Thymus (tissue), 11 donors: ENCODE measurements around the gene CNDP1. TPM values are rescaled to one million over a fixed set of nuclear protein-coding genes. Genes with fewer than 3 reads are reported as not detected.

Experiments used
- DNase-seq, 9 donors: peaks; one replicate each; pipeline ENCODE4 v3.0.0-alpha.2; 2013; ENCODE audit warnings: low spot score in 9 of 9, low read depth in 6 of 9, missing footprints in 1 of 9
- H3K27ac ChIP-seq, 2 donors: one replicate each; pipeline ENCODE4 v1.5.1; 2013; ENCODE audit warnings: control low read depth in 1 of 2, low read depth in 1 of 2, low read length in 1 of 2, mild to moderate bottlenecking in 1 of 2, moderate library complexity in 1 of 2
- H3K27me3 ChIP-seq, 2 donors: one replicate each; pipeline ENCODE4 v1.5.1; 2013; ENCODE audit warnings: low read length in 1 of 2; ENCODE audit not compliant: control insufficient read depth in 2 of 2, insufficient read depth in 1 of 2
- H3K36me3 ChIP-seq, 2 donors: one replicate each; pipeline ENCODE4 v1.5.1; 2013; ENCODE audit warnings: low read length in 1 of 2, mild to moderate bottlenecking in 1 of 2, moderate library complexity in 1 of 2; ENCODE audit not compliant: control insufficient read depth in 2 of 2, insufficient read depth in 2 of 2
- H3K4me1 ChIP-seq, 2 donors: one replicate each; pipeline ENCODE4 v1.5.1; 2013; ENCODE audit warnings: low read length in 2 of 2; ENCODE audit not compliant: control insufficient read depth in 2 of 2, insufficient read depth in 2 of 2
- H3K4me3 ChIP-seq, 2 donors: one replicate each; pipeline ENCODE4 v1.5.1; 2013; ENCODE audit warnings: low read length in 2 of 2, control low read depth in 1 of 2, mild to moderate bottlenecking in 1 of 2
- H3K9me3 ChIP-seq, 2 donors: one replicate each; pipeline ENCODE4 v1.5.1; 2013; ENCODE audit warnings: low read length in 1 of 2, mild to moderate bottlenecking in 1 of 2; ENCODE audit not compliant: control insufficient read depth in 2 of 2, insufficient read depth in 1 of 2
- WGBS: extraction: QIAGEN DNeasy Blood & Tissue Kit; methylation state at CpG from one replicate; pipeline ENCODE4 v1.1.7; 2013; 5-methylcytosine and 5-hydroxymethylcytosine counted together
- polyA plus RNA-seq: library from polyadenylated mRNA; stranded (reverse); fragments of 200-250 nt; gene quantifications from one replicate; pipeline ENCODE4 v1.2.3, GENCODE V29; 2013
- total RNA-seq: library from RNA; stranded (reverse); fragments of 120-200 nt; gene quantifications from one replicate; pipeline ENCODE4 v1.2.4, GENCODE V29; 2013
- donor health status: healthy.

The CNDP1 gene
- total and polyA plus RNA-seq, 2 donors: 0.09 to 0.64 TPM

DNA sequence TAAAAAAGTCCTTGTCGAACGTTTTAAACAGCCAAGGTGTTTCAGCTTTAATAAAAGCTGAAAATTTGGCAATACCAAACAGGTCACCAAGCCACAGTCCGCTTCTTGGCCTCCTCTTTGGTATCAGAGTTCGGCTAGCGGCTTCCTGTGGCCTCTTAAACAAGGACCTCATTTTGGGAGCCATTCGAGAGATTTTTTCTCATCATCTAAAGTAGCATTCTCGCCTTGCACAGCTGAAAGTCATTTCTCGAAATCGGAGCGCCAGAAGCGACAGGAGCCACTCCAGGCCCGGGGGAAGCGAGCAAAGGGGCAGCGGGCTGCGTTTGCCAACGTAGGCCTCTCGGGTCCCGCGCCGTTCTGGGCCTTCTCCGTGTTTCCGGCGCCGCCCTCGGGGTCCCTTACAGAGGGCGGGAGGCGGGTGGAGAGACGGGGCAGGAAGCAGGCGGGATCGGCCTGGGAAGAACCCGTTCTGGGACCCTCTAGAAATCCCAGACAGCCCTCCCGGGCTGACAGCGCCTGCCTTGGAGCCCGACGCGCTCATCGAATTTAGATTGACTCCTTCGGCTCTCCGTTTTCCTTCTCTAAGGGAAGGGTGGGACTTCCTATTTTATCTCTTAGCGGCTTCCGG lies 62.8 kb downstream of the CNDP1 start:
- peaks cover 0 to 15% of the 10 kb centered on the region in 2 donors for H3K36me3 ChIP-seq
- no peaks in the 10 kb centered on the region for H3K27me3 ChIP-seq
- peak overlapping the region; percentile 92 to 96 for H3K4me3 ChIP-seq
- WGBS: under 1% methylated on average over 41 of the region's 41 CpGs
- H3K27ac ChIP-seq: peak overlapping the region; percentile 95 to 97
- peaks cover 11 to 13% of the 10 kb centered on the region in 2 donors for H3K4me1 ChIP-seq
- DNase-seq: peak in 3 of 9 donors; percentile 57 to 76 (median 73)
- peaks cover 0 to 3% of the 10 kb centered on the region in 2 donors for H3K9me3 ChIP-seq

DNA sequence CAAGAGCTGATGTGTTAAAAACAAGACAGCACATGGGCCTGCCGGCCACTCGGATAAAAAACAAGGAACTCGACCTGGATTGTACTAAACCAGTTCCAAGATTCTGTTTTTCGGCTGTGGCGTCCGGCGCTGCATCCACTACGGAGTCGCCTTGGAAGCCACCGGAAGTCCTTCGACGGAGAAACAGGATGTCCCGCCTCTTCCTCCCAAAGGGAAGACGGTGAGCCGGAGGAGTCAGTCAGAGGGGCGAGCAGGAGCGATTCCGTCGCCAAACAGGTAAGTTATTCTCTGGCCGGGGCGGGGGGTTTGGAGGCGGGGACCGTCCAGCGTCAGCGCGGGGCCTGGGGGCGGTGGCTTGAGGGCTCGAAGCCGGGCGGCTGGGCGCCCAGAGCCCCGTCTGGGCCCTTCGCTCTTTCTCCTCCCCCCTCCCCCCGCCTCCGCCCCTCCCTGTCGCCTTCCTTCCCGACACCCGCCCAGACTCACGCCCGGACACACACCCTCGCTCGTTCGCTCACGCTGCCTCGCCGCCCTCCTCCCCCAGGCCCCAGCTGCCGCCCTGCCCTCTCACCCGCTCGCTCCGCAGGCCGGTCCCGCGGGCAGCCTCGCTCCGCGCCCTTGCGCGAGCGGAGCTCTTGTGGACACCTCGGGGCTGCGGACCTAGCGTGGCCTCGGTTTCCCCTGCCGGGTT lies 63.5 kb downstream of the CNDP1 start, which contains the start of gene ZNF407:
Gene ZNF407 (plus strand): TSS at position 209 of the 688 bp plus-strand sequence. CDS start 33,150 bp downstream, outside the sequence.
- Histone ChIP-seq H3K9me3 (peaks cover 0 to 3% of the 10 kb centered on the region in 2 donors), H3K27me3 (no peaks in the 10 kb centered on the region), H3K4me3 (peak within 1 kb of the TSS; percentile 92 to 96), H3K36me3 (peaks cover 0 to 15% of the 10 kb centered on the region in 2 donors), H3K27ac (peak within 1 kb of the TSS; percentile 95 to 97), H3K4me1 (peaks cover 11 to 13% of the 10 kb centered on the region in 2 donors)
- under 1% methylated on average over 64 of the region's 64 CpGs for WGBS
- DNase-seq: peak; percentile 88 to 97 (median 93)

DNA sequence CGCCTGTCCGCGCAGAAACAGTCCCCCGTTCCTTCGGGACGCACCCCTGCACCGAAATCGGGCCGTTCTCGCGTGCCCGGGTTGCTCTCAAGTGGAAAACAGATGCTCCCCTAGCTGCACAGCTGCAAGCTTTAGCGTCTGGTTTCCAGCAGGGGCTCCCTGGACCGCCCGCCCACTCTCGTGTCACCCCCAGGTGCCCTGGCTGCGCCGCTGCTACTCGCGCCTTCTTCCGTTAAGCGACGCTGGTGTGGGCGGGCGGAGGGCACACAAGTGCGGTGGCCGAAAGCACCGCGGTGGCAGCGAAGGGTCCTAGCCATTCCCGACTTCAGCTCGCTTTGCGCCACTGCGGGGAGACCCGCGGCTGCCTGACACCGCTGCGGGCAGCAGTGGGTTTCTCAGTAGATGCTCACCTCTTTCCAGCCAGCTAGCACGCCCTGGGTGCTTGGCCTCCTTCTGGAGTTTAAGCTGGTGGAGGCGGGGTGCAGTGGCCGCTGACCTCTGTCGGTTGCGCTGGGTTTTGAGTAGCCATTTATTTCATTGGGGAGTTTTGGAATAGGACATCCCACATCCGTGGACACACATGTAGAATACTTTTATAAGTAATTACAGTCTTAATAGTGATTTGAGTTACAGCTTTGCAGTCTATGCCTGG lies 64.2 kb downstream of the CNDP1 start:
- H3K4me3 ChIP-seq: peak overlapping the region; percentile 92 to 96
- under 1% methylated on average over 44 of the region's 44 CpGs for whole genome bisulfite sequencing
- H3K27ac ChIP-seq: peak overlapping the region; percentile 95 to 97
- peaks cover 0 to 3% of the 10 kb centered on the region in 2 donors for H3K9me3 ChIP-seq
- peaks cover 0 to 8% of the 10 kb centered on the region in 2 donors for H3K36me3 ChIP-seq
- H3K27me3 ChIP-seq: no peaks in the 10 kb centered on the region
- DNase-seq: peak; percentile 17 to 87 (median 60)
- peaks cover 11 to 13% of the 10 kb centered on the region in 2 donors for H3K4me1 ChIP-seq

DNA sequence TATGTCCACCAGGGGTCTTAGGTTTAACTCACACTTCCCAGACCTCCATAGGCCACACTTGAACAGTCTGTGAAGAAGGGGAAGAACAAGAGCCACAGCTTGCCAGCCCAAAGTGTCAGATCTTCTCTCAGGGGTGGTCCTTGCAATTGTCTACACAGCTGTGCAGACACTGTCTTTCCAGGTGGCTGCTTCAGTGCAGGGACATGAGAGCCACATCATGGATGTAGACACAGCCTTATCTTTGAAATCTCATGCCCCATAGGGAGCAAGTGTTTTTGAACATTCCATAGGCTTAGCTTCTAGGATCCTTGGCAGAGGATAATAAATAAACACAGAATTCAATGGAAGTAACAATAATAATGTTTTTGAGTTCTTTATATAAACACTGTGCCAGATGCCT lies 70.1 kb downstream of the CNDP1 start:
- Histone ChIP-seq H3K9me3 (no peaks in the 10 kb centered on the region), H3K4me1 (peaks cover 4 to 5% of the 10 kb centered on the region in 2 donors), H3K27me3 (no peaks in the 10 kb centered on the region), H3K36me3 (no peaks in the 10 kb centered on the region), H3K27ac (no peak overlapping the region), H3K4me3 (no peak overlapping the region)
- peak in 1 of 9 donors; percentile 51 for DNase-seq

DNA sequence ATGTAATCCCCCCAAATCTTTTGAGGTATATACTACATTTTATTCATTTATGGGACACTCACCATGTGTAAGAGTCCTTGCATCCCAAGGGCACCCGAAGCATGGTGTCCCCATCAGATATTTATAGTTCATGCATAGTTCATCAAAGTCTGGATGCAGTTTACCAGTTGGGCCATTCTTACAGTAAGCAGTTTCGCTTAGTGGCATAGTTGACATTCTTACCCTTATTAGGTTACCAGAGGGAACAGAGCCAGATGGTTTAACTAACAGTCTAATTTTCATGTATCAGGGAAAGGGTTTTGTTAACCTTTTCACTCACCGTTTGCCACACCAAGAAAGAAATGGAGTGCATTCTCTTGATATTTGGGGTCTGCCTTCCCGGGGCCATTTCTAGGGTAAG lies 70.5 kb downstream of the CNDP1 start:
- H3K9me3 ChIP-seq: no peaks in the 10 kb centered on the region
- no peak overlapping the region for H3K27ac ChIP-seq
- H3K4me1 ChIP-seq: peaks cover 3% of the 10 kb centered on the region in 2 donors
- no peak for DNase-seq
- no peaks in the 10 kb centered on the region for H3K27me3 ChIP-seq
- no peak overlapping the region for H3K4me3 ChIP-seq
- 93% methylated on average over 4 of the region's 4 CpGs for WGBS
- H3K36me3 ChIP-seq: no peaks in the 10 kb centered on the region

DNA sequence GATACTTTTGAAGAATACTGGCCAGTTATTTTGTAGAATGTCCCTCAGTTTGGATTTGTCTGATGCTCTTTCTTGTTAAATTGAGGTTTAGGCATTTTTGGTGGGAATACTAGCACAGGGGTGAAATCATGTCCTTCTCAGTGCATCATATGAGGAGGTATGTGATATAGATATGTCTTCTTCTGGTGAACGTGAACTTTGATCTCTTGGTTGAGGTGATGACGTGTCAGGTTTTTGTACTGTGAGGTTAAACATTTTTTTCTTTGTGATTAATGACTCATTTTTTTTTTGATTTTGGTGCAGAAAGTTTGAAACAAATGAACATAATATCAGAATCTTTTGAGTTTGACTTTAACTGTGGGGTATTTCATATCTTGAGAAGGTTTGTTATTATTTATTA lies 74.4 kb downstream of the CNDP1 start:
- Histone ChIP-seq H3K4me1 (peaks cover 0 to 3% of the 10 kb centered on the region in 2 donors), H3K4me3 (no peak overlapping the region), H3K9me3 (no peaks in the 10 kb centered on the region), H3K27ac (no peak overlapping the region), H3K27me3 (no peaks in the 10 kb centered on the region), H3K36me3 (no peaks in the 10 kb centered on the region)
- no peak for DNase-seq
- 97% methylated on average over 2 of the region's 2 CpGs for WGBS

DNA sequence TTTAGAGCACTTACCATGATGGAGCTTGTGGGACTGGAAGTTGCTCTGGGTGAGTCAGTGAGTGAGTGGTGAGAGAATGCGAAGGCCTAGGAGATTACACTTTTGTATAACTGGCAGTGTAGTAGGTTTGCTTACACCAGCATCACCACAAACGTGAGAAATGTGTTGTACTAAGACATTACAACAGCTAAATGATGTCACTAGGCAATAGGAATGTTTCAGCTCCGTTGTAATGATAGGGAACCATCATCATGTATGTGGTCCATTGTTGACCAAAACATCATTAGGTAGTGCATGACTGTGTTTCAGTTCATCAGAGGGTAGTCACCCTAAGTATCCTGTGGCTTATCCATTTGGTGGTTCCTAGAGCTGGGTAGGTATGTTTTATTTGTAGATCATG lies 75.2 kb downstream of the CNDP1 start:
- Histone ChIP-seq H3K4me3 (no peak overlapping the region), H3K27me3 (no peaks in the 10 kb centered on the region), H3K27ac (no peak overlapping the region), H3K36me3 (no peaks in the 10 kb centered on the region), H3K9me3 (no peaks in the 10 kb centered on the region), H3K4me1 (no peaks in the 10 kb centered on the region)
- no peak for DNase-seq
- whole genome bisulfite sequencing: 96% methylated on average over 3 of the region's 3 CpGs

- no peaks in the 10 kb centered on the region for H3K4me1 ChIP-seq
- H3K36me3 ChIP-seq: no peaks in the 10 kb centered on the region
- H3K27ac ChIP-seq: no peak overlapping the region
- no peaks in the 10 kb centered on the region for H3K9me3 ChIP-seq
- DNase-seq: no peak
- H3K4me3 ChIP-seq: no peak overlapping the region
- H3K27me3 ChIP-seq: no peaks in the 10 kb centered on the region
- WGBS: 96% methylated on average over 7 of the region's 7 CpGs
These were observed 75.8 kb downstream of the CNDP1 start for GRCh38 chr18:74610051-74610615.

DNA sequence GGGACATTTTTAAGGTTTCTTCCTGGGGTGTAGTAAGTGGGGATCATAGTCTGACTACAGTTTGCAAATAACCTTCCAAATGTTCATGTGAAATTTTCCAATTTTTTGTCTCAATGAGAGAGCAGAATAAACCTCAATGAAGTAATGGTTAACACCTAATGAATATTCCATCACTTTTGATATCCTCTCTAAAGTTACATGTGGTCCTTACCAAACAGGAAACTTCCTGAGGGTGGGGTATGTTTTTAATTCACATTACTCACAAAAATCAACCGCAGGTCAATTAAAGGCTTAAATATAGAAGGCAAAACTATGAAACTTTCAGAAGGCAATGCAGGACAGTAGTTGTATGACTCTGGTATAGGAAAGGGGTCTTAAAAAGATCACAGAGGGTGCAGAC lies 76.6 kb downstream of the CNDP1 start:
- no peaks in the 10 kb centered on the region for H3K27me3 ChIP-seq
- no peak for DNase-seq
- H3K4me1 ChIP-seq: no peaks in the 10 kb centered on the region
- no peak overlapping the region for H3K4me3 ChIP-seq
- WGBS: 95% methylated on average over 1 of the region's 1 CpG
- no peaks in the 10 kb centered on the region for H3K9me3 ChIP-seq
- H3K36me3 ChIP-seq: no peaks in the 10 kb centered on the region
- H3K27ac ChIP-seq: no peak overlapping the region
